Glomerular visceral epithelial cell (primary cell): ENCODE data around the gene NALCN.

Experiments used
- DNase-seq: peaks from one replicate; pipeline ENCODE4 v3.0.0-alpha.2; 2016; ENCODE audit errors: extremely low spot score

The NALCN gene

DNA sequence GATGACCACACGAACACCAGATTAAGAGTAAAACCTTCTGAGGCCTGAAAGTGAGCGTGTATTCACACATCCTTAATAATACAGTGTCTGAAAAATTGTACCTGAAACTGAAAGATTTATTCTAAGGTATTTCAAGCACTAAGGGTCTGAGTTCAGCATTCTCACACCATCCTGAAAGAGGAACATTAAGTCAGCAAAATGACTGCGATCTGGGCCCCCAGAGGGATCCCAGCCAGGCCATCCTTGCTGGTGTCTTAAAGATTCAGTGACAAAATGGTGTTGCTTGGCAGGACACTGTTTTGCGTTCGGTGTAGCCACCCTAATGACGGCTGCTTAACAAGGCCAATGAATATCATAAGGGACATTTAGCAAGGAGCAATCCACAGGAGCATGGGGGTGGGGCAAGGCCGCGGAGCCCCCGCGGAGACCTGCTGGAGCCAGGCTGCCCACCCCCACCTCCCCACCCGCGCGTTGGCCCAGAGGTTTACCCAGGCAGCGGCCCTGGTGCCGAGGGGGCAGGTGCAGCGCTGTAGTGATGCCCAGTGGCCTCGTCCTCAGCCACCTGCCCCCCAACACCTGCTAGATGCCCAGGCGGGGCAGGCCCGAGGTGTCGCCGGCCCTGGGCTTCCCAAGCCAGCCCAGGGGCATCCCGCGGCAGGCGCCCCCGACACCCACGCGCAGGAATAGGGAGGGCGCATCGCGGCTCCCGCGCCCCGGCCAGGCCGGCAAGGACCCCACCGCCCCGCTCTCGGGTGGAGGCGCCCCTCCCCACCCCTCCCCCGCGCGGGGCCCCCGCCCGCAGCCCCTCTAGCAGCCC is 742 bp downstream of the NALCN start:
- no peak for DNase-seq

- DNase-seq, result no peak
These were observed 4.2 kb downstream of the NALCN start for GRCh38 chr13:101412076-101412475.

DNA sequence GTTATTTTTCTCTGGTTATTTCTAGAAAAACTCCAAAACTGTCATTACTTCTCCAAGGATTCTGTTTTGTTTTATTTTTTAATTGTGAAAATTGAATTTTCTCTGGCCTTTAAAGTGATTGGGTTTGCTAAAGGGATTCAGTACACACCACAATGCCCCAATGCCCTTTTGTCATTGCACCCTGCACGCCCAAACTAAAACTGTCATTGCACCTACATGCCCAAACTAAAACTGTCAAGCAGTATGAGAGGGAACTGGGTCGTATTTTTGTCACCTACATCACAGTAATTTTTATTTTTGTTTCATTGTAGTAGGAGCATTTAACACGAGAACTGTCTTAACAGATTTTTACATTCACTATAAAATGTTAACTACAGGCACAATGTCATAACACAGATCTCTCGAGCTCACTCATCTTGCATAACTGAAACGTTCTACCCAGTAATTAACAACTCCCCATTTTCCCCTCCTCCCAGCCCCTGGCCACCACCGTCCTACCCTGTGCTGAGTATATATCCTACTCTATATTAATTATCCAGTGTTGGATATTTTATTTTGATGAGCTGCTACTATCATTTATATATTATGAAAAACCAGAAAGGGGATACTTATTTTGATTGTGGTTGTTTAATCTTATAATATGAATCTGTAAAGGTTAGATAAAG is 7.2 kb downstream of the NALCN start:
- no peak for DNase-seq

- DNase-seq, result no peak
These were observed 8.2 kb downstream of the NALCN start for GRCh38 chr13:101408154-101408553.

- DNase-seq, result no peak
These were observed 9.5 kb downstream of the NALCN start for GRCh38 chr13:101406791-101407190.

- DNase-seq, result no peak
These were observed 15.1 kb downstream of the NALCN start for GRCh38 chr13:101401196-101401595.

DNA sequence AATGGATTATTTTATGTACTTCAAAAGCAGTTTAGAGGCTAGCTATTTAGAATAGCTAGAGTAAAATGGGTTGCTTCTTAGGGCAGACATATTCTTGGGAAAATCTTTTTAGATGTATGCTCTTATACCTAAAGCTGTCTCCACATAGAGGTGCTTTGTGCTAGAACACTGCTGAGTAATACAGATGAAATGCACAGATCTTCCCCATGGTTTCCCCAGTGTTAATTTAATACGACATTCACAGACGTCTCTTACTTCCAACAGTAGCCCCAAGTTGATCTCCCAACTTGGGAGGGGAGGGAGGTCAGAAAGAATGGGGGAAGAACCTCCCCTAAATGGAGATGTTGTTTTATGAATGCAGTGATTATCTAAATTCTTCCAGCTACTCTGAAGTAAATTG is 16.9 kb downstream of the NALCN start:
- DNase-seq, result peak; percentile 9

DNA sequence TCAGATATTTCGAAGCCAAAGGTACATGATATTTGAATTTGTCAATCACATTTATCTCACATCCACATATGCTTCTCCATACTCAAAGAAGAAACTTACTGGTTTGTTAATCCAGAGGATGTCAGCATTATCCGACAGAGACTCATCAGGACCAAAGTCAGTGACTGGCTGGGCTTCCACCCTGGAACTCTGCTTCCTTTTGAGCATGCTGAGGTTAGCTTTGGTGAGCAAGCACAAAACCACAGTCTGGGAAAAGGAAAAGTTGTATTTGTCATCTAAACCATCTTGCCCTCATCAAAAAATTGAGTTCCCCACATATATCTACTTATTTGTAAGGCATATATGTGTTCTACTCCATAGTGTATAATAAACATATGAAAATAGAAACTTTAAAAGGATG is 17.4 kb downstream of the NALCN start:
- DNase-seq, result peak; percentile 62

- peak; percentile 22 for DNase-seq
These were observed 18.1 kb downstream of the NALCN start for GRCh38 chr13:101398191-101398590.

DNA sequence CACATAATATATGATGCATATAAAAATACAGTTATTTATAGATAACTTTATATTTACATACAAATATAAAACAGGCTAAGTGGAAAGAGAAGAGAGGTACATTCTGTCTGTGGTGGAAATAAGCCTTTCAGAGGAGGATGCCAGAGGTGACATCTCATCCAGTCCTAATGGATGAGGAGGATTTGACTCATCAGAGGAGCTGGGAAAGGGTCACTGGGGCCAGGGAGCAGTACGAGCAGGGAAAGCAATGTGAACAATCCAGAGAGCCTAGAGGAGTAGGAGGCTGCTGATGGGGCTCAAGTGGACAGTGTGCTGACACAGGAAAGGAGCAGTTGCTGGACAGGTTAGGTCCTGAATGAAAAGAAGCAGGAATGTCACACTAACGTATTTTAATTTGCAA is 18.6 kb downstream of the NALCN start:
- peak; percentile 70 for DNase-seq

GRCh38 chr13:101394605-101395004 is 21.7 kb downstream of the NALCN start:
- DNase-seq, result no peak

- no peak for DNase-seq
These were observed 23.2 kb downstream of the NALCN start for GRCh38 chr13:101393140-101393539.

DNA sequence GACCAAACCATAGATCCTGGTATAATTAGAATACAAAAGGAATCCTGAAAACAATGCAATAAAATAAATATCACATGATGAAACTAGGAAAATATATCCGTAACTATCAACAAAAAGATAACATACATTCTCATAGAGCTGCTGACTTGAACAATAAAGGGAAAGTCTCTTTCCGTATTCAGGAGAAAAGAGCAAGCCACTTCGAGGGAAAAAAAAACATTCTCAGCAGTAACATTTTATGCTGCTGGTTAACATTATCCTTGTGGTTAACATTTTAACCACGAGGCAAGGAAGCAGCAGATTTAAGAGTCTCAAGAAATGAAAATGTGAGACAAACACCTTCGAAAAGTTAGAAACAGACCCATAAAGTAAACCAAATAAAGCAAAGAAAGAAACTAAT is 25.8 kb downstream of the NALCN start:
- peak; percentile 31 for DNase-seq

DNA sequence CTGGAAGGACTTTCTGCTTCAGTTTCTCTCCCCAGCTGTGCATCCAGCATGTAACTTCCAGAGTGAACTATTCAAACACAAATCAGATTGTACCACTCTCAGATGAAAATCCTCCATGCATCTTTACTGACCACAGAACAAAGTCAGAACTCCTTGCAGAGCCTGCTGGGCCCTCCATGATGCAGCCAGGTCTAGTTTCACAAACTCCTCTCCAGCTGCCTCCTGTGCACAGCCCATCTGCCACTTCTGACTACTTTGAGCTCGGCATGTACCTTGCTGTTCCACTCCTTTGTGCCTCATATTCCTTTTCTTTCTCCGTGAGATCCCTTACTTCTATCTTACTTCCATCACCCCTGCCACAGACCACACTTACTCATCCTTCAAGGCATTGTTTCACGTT is 31.4 kb downstream of the NALCN start:
- DNase-seq, result no peak

DNA sequence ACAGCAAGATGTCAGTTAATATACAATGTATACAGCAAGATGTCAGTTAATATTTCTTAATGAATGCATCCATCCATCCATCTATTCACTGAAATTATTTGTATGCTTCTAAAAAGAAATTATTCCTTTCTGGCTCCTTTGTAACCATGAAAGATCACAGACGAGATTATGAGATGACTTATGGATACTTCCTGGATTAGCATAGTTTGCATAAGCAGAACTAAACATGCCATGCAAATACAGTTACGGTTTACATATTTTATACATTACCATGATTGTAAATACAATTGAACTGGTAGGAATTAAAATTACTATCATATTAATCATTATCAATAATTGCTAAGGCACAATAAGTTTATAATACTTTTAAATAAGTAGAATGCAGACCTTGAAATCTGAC is 32.7 kb downstream of the NALCN start:
- DNase-seq, result no peak

- DNase-seq, result no peak
These were observed 33.6 kb downstream of the NALCN start for GRCh38 chr13:101382701-101383100.

DNA sequence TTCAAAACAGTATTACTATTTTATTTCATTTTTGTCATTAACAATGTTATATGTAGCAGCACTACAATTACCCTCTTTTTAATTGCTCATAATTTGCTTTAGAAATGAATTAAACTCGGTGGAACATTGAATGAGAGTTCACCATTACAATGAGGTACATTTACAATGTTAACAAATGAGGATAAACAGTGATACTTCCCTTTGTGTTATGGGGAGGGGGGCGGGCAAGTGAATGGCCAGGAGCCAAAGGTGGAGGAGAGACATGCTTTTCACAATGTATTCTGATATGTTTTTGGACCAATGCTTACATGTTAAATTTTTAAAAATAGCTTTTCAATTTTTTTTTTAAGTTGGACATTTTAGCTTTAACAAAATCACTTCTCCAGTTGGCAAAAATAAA is 34.2 kb downstream of the NALCN start:
- DNase-seq, result no peak

DNA sequence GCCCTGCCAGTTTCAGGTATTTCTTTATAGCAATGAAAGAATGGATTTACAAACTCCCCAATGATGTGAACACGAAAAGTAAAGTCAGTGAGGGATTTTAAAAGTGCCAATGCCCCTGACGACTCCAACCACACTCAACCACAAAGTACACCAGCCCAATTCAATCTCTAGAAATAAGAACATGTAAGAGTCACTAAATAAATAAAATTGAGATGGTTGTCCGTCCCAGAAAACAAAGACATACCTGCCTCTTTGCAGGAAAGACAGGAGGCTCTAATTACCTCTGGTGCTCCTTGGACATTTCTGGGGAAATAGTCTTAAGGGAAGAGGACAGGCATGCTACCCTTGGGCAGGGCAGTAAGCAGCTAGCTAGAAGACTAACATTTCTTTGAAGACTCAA is 55.8 kb downstream of the NALCN start:
- DNase-seq, result no peak

- no peak for DNase-seq
These were observed 61.4 kb downstream of the NALCN start for GRCh38 chr13:101354895-101355294.

- DNase-seq, result no peak
These were observed 69.2 kb downstream of the NALCN start for GRCh38 chr13:101346942-101347728.

GRCh38 chr13:101346161-101346560 is 70.1 kb downstream of the NALCN start:
- DNase-seq, result no peak

DNA sequence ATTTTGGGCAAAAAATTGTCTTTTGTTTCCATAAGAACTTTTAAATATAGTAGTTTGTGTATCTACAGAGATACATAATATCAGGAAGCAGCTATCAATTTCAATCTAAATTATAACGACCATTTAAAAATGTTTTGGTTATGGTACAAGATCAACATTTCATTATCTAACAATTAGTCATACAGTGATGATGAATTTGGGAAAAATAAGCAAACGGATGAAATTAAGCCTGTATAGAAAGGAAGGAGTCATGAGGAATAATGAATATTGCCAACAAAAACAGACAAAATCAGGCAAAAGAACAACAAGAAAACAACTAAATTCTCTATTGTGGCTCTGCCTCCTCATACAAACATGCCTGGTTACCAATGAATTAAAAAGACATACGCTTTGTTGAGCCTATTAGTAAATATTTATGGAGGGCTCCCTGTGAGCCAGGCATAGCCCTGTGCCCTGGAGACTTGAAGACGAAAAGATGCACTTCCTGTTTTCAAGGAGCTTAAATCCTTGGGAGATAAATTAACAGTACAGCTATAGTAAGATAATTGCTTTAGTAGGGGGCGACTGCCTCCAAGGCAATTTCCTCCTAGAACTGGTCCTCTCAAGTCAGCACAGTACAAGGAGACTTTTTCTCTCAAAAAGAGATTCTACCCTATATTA is 73.0 kb downstream of the NALCN start:
- no peak for DNase-seq
